LNCaP clone FGC (cell line): ENCODE measurements around the gene LMF2.

ENCODE experiments used
- DNase-seq: peaks from one replicate; pipeline ENCODE4 v3.0.0-alpha.2; 2011; ENCODE audit warnings: low read depth
- H3K4me3 ChIP-seq: 2 replicates; pipeline ENCODE4 v1.5.1; 2011; ENCODE audit warnings: mild to moderate bottlenecking, low read depth, low read length, control low read depth
- CTCF ChIP-seq: IDR thresholded peaks from 2 replicates; pipeline ENCODE4 v1.5.1; 2012; ENCODE audit warnings: mild to moderate bottlenecking; ENCODE audit not compliant: control insufficient read depth, insufficient read depth; ENCODE audit errors: extremely low read depth

LMF2 gene

DNA sequence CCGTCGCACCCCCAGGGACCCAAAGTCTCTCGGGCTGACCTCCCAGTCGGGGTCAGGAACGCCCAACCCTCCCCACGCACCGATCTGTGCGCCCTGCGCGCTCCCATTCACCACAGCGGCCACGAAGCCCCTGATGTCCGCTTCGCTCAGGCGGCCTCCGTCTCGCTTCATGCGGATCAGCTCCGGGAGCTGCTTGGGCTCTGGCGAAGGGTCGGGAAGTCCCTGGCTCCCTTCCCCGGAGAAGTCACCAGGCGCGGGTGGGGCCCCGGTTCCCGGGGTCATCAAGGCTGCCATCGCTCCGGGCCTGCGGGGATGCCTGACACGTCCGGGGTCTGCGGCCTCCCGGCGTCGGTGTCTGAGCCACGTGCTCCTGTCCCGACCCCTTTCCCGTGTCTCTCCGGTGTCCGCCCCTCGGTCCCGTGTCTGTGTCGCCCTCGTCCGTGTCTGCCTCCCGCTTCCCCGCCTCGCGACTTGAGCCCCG is 22.0 kb upstream of the LMF2 start:
- no peak for DNase-seq
- H3K4me3 ChIP-seq = peak overlapping the region; percentile 78
- no peak for TF ChIP-seq CTCF

DNA sequence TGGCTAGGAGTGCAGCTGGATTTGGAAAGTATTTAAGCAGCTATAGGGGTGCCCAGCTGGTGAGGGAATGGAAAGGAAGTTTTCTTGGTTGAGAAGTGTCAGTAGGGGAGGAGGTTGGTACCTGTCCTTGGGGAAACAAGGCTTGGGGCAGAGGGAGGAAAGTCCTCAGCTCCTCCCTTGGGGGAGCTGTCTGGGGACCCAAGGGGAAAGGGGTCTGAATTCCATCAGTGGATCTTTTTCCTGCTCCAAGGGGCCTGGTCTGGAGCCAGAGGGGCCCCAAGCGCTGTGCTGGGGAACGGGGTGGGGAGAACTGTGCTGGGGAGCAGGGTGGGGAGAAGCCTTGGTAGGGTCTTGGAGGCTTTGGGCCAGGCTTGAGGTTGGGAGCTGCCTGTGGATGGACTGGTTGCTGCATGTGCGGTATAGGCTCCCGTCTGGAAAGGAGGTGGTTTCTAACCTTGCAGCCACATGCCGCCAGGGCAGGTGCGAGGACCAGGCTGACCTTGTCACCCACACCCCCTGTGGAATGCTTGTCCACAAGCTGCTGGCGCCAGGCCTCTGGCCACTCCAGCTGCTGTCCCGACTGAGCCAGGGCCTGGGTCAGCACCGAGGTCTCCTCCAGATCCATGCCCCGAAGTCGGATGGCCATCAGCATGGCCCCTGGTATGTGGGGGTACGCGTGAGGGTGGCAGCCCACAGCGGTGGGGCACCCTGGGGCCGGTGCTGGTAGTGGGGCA is 21.3 kb upstream of the LMF2 start:
- no peak for DNase-seq
- no peak for TF ChIP-seq CTCF
- peak overlapping the region; percentile 78 for H3K4me3 ChIP-seq

GRCh38 chr22:50527921-50528681 is 20.6 kb upstream of the LMF2 start:
- H3K4me3 ChIP-seq = no peak overlapping the region
- no peak for TF ChIP-seq CTCF
- DNase-seq = no peak

DNA sequence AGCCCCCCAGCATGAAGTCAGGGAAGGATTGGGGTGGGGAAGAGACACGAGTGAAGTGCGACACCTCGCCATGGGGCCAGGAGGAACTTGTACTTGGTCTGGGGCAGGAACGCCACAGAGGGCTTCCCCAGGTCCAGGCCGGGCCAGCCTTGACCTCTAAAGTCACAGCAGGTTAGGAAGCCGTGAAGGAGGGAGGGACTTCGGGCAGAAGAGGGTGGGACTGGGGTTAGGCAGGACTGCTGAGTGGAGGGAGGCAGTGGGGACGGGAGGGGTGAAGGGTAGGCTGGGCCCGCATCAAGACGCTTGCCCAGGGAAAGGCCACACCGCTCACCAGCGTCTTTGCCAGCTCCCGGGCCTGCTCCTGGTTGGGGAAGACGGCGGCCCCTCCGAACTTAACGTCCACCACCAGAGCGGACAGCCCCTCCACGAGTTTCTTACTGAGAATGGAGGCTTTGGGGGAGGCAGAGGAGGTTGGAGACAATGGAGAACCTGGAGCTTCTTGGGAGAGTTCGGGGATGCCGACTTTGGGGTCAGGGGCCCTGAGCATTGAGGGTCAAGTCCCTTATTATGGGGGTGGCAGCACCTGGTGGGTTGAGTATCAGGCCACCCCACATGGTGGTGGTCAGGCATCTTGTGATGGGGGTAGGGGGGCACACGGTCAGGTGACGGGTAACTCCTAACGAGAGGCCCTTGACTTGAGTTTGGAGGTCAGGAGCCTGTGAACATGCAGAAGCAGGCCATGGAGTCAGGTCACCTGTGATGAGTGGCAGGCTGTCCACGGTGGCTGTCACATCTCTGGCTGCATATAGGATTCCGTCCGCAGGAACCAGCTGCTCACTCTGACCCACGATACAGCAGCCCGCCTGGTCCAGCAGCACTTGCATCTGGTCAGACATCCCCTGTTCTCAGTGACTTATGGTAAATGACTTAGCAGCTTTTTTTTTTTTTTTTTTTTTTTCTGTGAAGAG is 19.6 kb upstream of the LMF2 start:
- H3K4me3 ChIP-seq = peak overlapping the region; percentile 82
- no peak for TF ChIP-seq CTCF
- DNase-seq = peak; percentile 76

DNA sequence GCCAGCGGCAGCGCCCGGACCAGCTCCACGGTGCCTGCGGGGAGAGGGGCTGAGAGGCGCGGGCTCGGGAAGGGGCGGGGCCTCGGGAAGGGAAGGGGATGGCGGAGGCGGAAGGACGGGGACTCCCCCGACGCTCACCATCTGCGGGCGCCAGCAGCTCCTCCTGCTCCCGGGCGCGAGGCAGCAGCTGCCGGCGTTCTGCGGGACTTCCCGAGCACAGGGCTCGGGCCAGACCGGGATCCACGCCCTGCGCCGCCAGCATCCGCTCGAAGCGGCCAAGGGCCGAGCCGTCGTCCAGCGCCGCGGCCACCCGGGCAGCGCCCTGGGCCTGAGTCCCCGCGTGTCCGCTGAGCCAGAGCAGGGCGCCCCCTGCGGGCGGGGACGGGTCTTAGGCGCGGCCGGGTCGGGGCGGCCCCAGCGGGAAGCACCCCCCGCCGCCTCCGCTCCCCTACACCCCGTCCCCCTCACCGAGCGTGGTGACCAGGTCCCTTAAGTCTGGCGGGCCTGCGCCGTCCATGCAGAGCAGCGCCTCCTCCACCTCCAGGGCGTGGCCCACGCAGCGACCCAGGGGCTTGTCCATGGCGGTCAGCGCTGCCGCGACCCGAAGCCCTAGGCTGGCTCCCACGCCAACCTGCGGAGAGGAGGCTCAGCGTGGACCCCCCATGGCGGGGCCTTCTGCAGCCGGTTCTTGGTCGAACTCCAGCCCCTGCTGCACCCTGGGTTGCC is 18.8 kb upstream of the LMF2 start:
- peak overlapping the region; percentile 82 for H3K4me3 ChIP-seq
- TF ChIP-seq CTCF = peak; percentile 70
- no peak for DNase-seq

DNA sequence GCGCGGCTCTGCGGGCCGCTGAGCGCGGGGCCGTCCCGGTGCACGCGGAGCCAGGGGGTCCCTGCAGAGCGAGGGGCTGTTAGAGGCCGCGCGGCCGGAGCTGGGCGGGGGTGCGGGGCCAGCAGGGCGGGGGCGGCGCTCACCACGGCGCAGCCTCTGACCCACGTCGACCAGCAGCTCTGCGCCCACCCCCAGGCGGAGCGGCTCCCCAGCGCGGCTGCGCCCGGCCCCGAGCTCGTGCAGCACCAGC is 18.3 kb upstream of the LMF2 start:
- DNase-seq = no peak
- H3K4me3 ChIP-seq = peak overlapping the region; percentile 82
- no peak; the same call in 1 of the 2 replicates for TF ChIP-seq CTCF
